Gastroesophageal sphincter (tissue), 3 donors: Measurements from ENCODE around the gene KLHL40.

Source experiments
- CTCF ChIP-seq, 4 experiments: fragments of 200-600 bp in 2 of 4; fragments of 450-650 bp in 2 of 4; sonication (generic) in 1 of 4; IDR thresholded peaks; one replicate each; pipeline ENCODE4 v1.5.1; 2017 to 2019; ENCODE audit warnings: antibody characterized with exemption in 4 of 4, mild to moderate bottlenecking in 2 of 4, moderate library complexity in 2 of 4
- POLR2A ChIP-seq, 2 donors: fragments of 450-650 bp; IDR thresholded peaks; one replicate each; pipeline ENCODE4 v1.6.1; 2017; ENCODE audit warnings: antibody characterized with exemption in 2 of 2, mild to moderate bottlenecking in 2 of 2, moderate library complexity in 1 of 2

- no peak for TF ChIP-seq POLR2A (IDR thresholded peaks at IDR 0.05)
- TF ChIP-seq CTCF (IDR thresholded peaks at IDR 0.05), result no peak
Measured at GRCh38 chr3:42672515-42672914, 12.8 kb upstream of the KLHL40 start.
